DOHH2 (cell line): ENCODE data around the gene MYO10.
"Not testable (repeated sequence)": the region's sequence is repeated elsewhere in the genome, so short reads cannot be mapped to it uniquely, and the experiment has no call there.

Experiments
- EZH2phosphoT487 ChIP-seq: fragments of 200-600 bp; sonication (generic); IDR thresholded peaks from 2 replicates; pipeline ENCODE4 v1.6.1; 2017; ENCODE audit warnings: borderline replicate concordance, mild to moderate bottlenecking, antibody characterized with exemption, low read length, moderate library complexity, mixed read lengths
- TF ChIP-seq, protein P1 (sequence below): fragments of 200-600 bp; sonication (generic); IDR thresholded peaks from one replicate; pipeline ENCODE4 v1.5.1; 2014; ENCODE audit warnings: antibody characterized with exemption, mild to moderate bottlenecking, low read depth, low read length; ENCODE audit not compliant: poor library complexity, severe bottlenecking

DNA sequence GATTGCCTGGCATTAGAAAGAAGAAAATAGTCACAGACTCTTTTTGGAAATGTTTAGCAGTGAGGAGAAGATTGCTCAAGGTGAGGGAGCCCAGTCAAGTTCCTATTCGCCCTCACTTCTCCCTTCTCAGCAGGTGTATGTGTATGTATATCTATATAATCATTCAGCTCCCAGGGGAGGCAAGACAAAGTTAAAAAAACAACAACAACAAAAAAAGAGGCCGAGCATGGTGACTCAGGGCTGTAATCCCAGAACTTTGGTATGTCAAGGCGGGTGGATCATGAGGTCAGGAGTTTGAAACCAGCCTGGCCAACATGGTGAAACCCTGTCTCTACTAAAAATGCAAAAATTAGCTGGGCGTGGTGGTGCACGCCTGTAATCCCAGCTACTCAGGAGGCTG lies 197.7 kb downstream of the MYO10 start:
- TF ChIP-seq, protein P1, sequence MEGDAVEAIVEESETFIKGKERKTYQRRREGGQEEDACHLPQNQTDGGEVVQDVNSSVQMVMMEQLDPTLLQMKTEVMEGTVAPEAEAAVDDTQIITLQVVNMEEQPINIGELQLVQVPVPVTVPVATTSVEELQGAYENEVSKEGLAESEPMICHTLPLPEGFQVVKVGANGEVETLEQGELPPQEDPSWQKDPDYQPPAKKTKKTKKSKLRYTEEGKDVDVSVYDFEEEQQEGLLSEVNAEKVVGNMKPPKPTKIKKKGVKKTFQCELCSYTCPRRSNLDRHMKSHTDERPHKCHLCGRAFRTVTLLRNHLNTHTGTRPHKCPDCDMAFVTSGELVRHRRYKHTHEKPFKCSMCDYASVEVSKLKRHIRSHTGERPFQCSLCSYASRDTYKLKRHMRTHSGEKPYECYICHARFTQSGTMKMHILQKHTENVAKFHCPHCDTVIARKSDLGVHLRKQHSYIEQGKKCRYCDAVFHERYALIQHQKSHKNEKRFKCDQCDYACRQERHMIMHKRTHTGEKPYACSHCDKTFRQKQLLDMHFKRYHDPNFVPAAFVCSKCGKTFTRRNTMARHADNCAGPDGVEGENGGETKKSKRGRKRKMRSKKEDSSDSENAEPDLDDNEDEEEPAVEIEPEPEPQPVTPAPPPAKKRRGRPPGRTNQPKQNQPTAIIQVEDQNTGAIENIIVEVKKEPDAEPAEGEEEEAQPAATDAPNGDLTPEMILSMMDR: not testable (repeated sequence)
- TF ChIP-seq EZH2phosphoT487: not testable (repeated sequence)
